Smooth muscle cell (in vitro differentiated cells): Measurements from ENCODE around the gene CNKSR2. TPM values are rescaled to one million over a fixed set of nuclear protein-coding genes. Genes with fewer than 3 reads are reported as not detected.

Experiments used
- DNase-seq: peaks from one replicate; lab custom pipeline; 2025; ENCODE audit not compliant: unreplicated experiment; lab: John Stamatoyannopoulos, UW
- H2AFZ ChIP-seq: fragments of 200-600 bp; sonication (generic); 2 replicates; pipeline ENCODE4 v1.6.0; 2016; ENCODE audit warnings: antibody characterized with exemption, low read depth, mild to moderate bottlenecking
- H3F3A ChIP-seq: fragments of 200-600 bp; sonication (generic); 2 replicates; pipeline ENCODE4 v1.6.0; 2017; ENCODE audit warnings: antibody characterized with exemption, low read depth
- H3K27ac ChIP-seq: fragments of 200-600 bp; sonication (generic); 2 replicates; pipeline ENCODE4 v1.5.1; 2016; ENCODE audit warnings: low read depth, mild to moderate bottlenecking
- H3K27me3 ChIP-seq: fragments of 200-600 bp; sonication (generic); 2 replicates; pipeline ENCODE4 v1.6.1; 2016; ENCODE audit warnings: low read depth, mild to moderate bottlenecking
- H3K36me3 ChIP-seq: fragments of 200-600 bp; sonication (generic); 2 replicates; pipeline ENCODE4 v1.5.1; 2016; ENCODE audit warnings: low read depth
- H3K4me1 ChIP-seq: fragments of 200-600 bp; sonication (generic); 2 replicates; pipeline ENCODE4 v1.5.1; 2016; ENCODE audit warnings: low read depth
- H3K4me2 ChIP-seq: fragments of 200-600 bp; sonication (generic); 2 replicates; pipeline ENCODE4 v1.6.0; 2016; ENCODE audit warnings: mild to moderate bottlenecking
- H3K4me3 ChIP-seq: fragments of 200-600 bp; sonication (generic); 2 replicates; pipeline ENCODE4 v1.5.1; 2016; ENCODE audit warnings: mild to moderate bottlenecking
- H3K79me2 ChIP-seq: fragments of 200-600 bp; sonication (generic); 2 replicates; pipeline ENCODE4 v1.6.0; 2016; ENCODE audit warnings: low read depth, mild to moderate bottlenecking
- H3K9ac ChIP-seq: fragments of 200-600 bp; sonication (generic); 2 replicates; pipeline ENCODE4 v1.6.0; 2016; ENCODE audit warnings: low read depth
- H3K9me3 ChIP-seq: fragments of 200-600 bp; sonication (generic); replicated peaks from 2 replicates; pipeline ENCODE4 v1.5.1; 2016; ENCODE audit warnings: low read depth
- H4K20me1 ChIP-seq: fragments of 200-600 bp; sonication (generic); 2 replicates; pipeline ENCODE4 v1.6.0; 2016; ENCODE audit warnings: low read depth
- WGBS: methylation state at CpG from one replicate; pipeline ENCODE4 v1.1.7; 2016; ENCODE audit warnings: low lambda C conversion rate; 5-methylcytosine and 5-hydroxymethylcytosine counted together
- polyA plus RNA-seq: library from polyadenylated mRNA; unstranded; fragments of >200 nt; fragmentation: Nextera tagmentation; extraction: Ambion mirVana; gene quantifications from 2 replicates; pipeline ENCODE4 v1.2.1, GENCODE V29; 2016
- total RNA-seq: library from RNA; depleted of rRNA; stranded (reverse); fragments of >200 nt; gene quantifications from 2 replicates; pipeline ENCODE4 v1.2.3, GENCODE V29; 2014
- TF ChIP-seq, protein P1 (sequence below): fragments of 200-600 bp; sonication (generic); IDR thresholded peaks from 2 replicates; pipeline ENCODE4 v1.5.1; 2017; ENCODE audit warnings: borderline replicate concordance, mild to moderate bottlenecking, antibody characterized with exemption; ENCODE audit not compliant: insufficient read depth, poor library complexity, severe bottlenecking

The CNKSR2 gene
- total and polyA plus RNA-seq, 2 experiments from 2014 or later = 1.1 TPM; not detected in 1

DNA sequence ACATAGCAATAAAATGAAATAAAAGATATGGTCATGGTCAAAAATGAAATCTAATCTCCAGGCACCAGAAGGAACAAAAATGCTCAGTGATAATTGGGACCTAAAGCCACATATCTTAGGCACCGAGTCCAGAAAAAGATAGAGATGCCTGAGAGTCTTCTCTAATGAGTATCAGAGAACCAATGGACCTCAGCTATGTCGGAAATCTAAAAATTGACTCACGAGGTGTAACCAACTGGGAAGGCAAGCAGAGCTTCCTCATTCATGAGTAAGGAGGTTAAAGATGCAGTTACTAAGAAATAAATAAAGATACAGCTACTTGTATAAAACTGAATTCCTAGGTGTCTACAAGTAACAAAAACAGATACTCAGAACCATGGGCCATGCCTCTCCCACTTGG, 211.8 kb downstream of the CNKSR2 start:
- TF ChIP-seq, protein P1, sequence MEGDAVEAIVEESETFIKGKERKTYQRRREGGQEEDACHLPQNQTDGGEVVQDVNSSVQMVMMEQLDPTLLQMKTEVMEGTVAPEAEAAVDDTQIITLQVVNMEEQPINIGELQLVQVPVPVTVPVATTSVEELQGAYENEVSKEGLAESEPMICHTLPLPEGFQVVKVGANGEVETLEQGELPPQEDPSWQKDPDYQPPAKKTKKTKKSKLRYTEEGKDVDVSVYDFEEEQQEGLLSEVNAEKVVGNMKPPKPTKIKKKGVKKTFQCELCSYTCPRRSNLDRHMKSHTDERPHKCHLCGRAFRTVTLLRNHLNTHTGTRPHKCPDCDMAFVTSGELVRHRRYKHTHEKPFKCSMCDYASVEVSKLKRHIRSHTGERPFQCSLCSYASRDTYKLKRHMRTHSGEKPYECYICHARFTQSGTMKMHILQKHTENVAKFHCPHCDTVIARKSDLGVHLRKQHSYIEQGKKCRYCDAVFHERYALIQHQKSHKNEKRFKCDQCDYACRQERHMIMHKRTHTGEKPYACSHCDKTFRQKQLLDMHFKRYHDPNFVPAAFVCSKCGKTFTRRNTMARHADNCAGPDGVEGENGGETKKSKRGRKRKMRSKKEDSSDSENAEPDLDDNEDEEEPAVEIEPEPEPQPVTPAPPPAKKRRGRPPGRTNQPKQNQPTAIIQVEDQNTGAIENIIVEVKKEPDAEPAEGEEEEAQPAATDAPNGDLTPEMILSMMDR = no peak
- no peaks in the 10 kb centered on the region for H3K4me1 ChIP-seq
- WGBS = 75% methylated on average over 3 of the region's 3 CpGs
- H3K79me2 ChIP-seq = no peaks in the 10 kb centered on the region
- no peak for DNase-seq
- H3K9ac ChIP-seq = no peak overlapping the region
- H3K27ac ChIP-seq = no peak overlapping the region
- H3K4me3 ChIP-seq = no peak overlapping the region
- H2AFZ ChIP-seq = no peak overlapping the region
- H4K20me1 ChIP-seq = no peaks in the 10 kb centered on the region
- no peaks in the 10 kb centered on the region for H3F3A ChIP-seq
- no peaks in the 10 kb centered on the region for H3K36me3 ChIP-seq
- H3K27me3 ChIP-seq = no peaks in the 10 kb centered on the region
- peaks cover 5% of the 10 kb centered on the region for H3K9me3 ChIP-seq
- H3K4me2 ChIP-seq = no peak overlapping the region

GRCh38 chrX:21590012-21590776, 216.0 kb downstream of the CNKSR2 start:
- TF ChIP-seq, protein P1 = no peak
- Histone ChIP-seq H3K4me1 (no peaks in the 10 kb centered on the region), H3K79me2 (no peaks in the 10 kb centered on the region), H3K27ac (no peak overlapping the region), H3F3A (no peaks in the 10 kb centered on the region), H3K27me3 (no peaks in the 10 kb centered on the region), H2AFZ (no peak overlapping the region), H3K36me3 (no peaks in the 10 kb centered on the region), H3K4me2 (no peak overlapping the region), H3K9ac (no peak overlapping the region), H3K4me3 (no peak overlapping the region), H4K20me1 (no peaks in the 10 kb centered on the region), H3K9me3 (peaks cover 5% of the 10 kb centered on the region)
- 76% methylated on average over 4 of the region's 4 CpGs for WGBS
- DNase-seq = no peak

GRCh38 chrX:21606002-21606401, 231.8 kb downstream of the CNKSR2 start:
- no peaks in the 10 kb centered on the region for H3K79me2 ChIP-seq
- H3K27me3 ChIP-seq = no peaks in the 10 kb centered on the region
- no peaks in the 10 kb centered on the region for H3K36me3 ChIP-seq
- no peak overlapping the region for H3K4me3 ChIP-seq
- DNase-seq = no peak
- no peak overlapping the region for H3K4me2 ChIP-seq
- TF ChIP-seq, protein P1 = no peak
- H3K9ac ChIP-seq = no peak overlapping the region
- no peaks in the 10 kb centered on the region for H3F3A ChIP-seq
- no peaks in the 10 kb centered on the region for H3K9me3 ChIP-seq
- no peak overlapping the region for H2AFZ ChIP-seq
- H3K4me1 ChIP-seq = no peaks in the 10 kb centered on the region
- H3K27ac ChIP-seq = no peak overlapping the region
- no peaks in the 10 kb centered on the region for H4K20me1 ChIP-seq

- H3K36me3 ChIP-seq = no peaks in the 10 kb centered on the region
- no peaks in the 10 kb centered on the region for H3K27me3 ChIP-seq
- H3K79me2 ChIP-seq = no peaks in the 10 kb centered on the region
- no peak overlapping the region for H3K9ac ChIP-seq
- no peak overlapping the region for H2AFZ ChIP-seq
- H4K20me1 ChIP-seq = no peaks in the 10 kb centered on the region
- 66% methylated on average over 1 of the region's 1 CpG for WGBS
- TF ChIP-seq, protein P1 = no peak
- H3F3A ChIP-seq = no peaks in the 10 kb centered on the region
- DNase-seq = no peak
- H3K9me3 ChIP-seq = no peaks in the 10 kb centered on the region
- H3K4me1 ChIP-seq = no peaks in the 10 kb centered on the region
- H3K4me2 ChIP-seq = peak overlapping the region; percentile 33
- no peak overlapping the region for H3K4me3 ChIP-seq
- peak overlapping the region; percentile 62 for H3K27ac ChIP-seq
Observed at GRCh38 chrX:21610168-21610567, 235.9 kb downstream of the CNKSR2 start.
